H1 (cell line): ENCODE results near the gene SPATA13. TPM values are rescaled to one million over a fixed set of nuclear protein-coding genes. Genes with fewer than 3 reads are reported as not detected.

Experiments used
- CHD7 ChIP-seq: fragments of 300-600 bp; sonication (generic); IDR thresholded peaks from 2 replicates; pipeline ENCODE4 v1.7.1; 2012; ENCODE audit warnings: low read length, moderate library complexity, mild to moderate bottlenecking, inconsistent platforms; ENCODE audit not compliant: insufficient replicate concordance
- CREB1 ChIP-seq: IDR thresholded peaks from 2 replicates; pipeline ENCODE4 v1.6.1; 2012; ENCODE audit warnings: inconsistent platforms
- KDM4A ChIP-seq: IDR thresholded peaks from one replicate; pipeline ENCODE4 v1.7.1; 2012; ENCODE audit warnings: low read depth, mild to moderate bottlenecking, moderate library complexity, low read length, inconsistent platforms; ENCODE audit not compliant: severe bottlenecking
- POU5F1 ChIP-seq: IDR thresholded peaks from 2 replicates; pipeline ENCODE4 v1.6.1; 2011; ENCODE audit warnings: low read depth, mild to moderate bottlenecking, low read length, moderate library complexity
- RAD21 ChIP-seq, 2 experiments: IDR thresholded peaks in 1 of 2; conservative IDR thresholded peaks in 1 of 2; 2 replicates each; pipeline ENCODE4 v1.6.1; 2011; ENCODE audit warnings: low read depth in 2 of 2, low read length in 2 of 2, improper control_type of control experiment in 1 of 2, inconsistent platforms in 1 of 2, mild to moderate bottlenecking in 1 of 2, moderate library complexity in 1 of 2
- RNF2 ChIP-seq: fragments of 200-900, 300-1000 bp; sonication (generic); IDR thresholded peaks from 2 replicates; pipeline ENCODE4 v1.7.1; 2016; ENCODE audit warnings: borderline replicate concordance, low read depth, mild to moderate bottlenecking, antibody characterized with exemption, low read length; ENCODE audit not compliant: poor library complexity, severe bottlenecking; ENCODE audit errors: missing control alignments
- SAP30 ChIP-seq: fragments of 300-600 bp; sonication (generic); IDR thresholded peaks from 2 replicates; pipeline ENCODE4 v1.7.1; 2012; ENCODE audit warnings: low read length, moderate library complexity, mild to moderate bottlenecking, inconsistent platforms; ENCODE audit not compliant: insufficient read depth, insufficient replicate concordance
- SP2 ChIP-seq: IDR thresholded peaks from 2 replicates; pipeline ENCODE4 v1.6.1; 2012; ENCODE audit warnings: mild to moderate bottlenecking, low read length, inconsistent platforms
- SUZ12 ChIP-seq: fragments of 200-600 bp; sonication (generic); IDR thresholded peaks from 2 replicates; pipeline ENCODE4 v1.6.1; 2012; ENCODE audit warnings: mild to moderate bottlenecking, inconsistent platforms, low read length, moderate library complexity, mixed read lengths
- YY1 ChIP-seq: IDR thresholded peaks from 2 replicates; pipeline ENCODE4 v1.6.1; 2011; ENCODE audit warnings: low read depth, mild to moderate bottlenecking, low read length
- polyA plus RNA-seq, 7 experiments: library from polyadenylated mRNA; depleted of rRNA in 3 of 7; stranded (reverse) in 5 of 7; unstranded in 2 of 7; fragments of >200 nt in 5 of 7; fragments of 200-250 nt in 2 of 7; gene quantifications; 1 replicate in 5 of 7; 2 replicates in 1 of 7; 4 replicates in 1 of 7; pipeline versions ENCODE4 v1.2.1 to v1.2.3, GENCODE V29; 2011 to 2013; ENCODE audit warnings: missing spikeins in 2 of 7, mixed read lengths in 2 of 7
- total RNA-seq: library from RNA; stranded (reverse); fragmentation: NEBNext Ultra II Directional; extraction: Animal tissue kit (Norgen Biotek cat#: 25700); gene quantifications from 2 replicates; pipeline ENCODE4 v1.2.1, GENCODE V29; 2021

Gene SPATA13
- total and polyA plus RNA-seq, 2 of the 8 experiments (the other 6 are each of a cell fraction or from before 2014, with no cell fraction given): 12.6 to 30.9 TPM

GRCh38 chr13:24230428-24231072 is 70.0 kb downstream of the SPATA13 start (continued):
- TF ChIP-seq CHD7 (no peak), RNF2 (no peak), CREB1 (no peak), SP2 (no peak), YY1 (no peak), POU5F1 (no peak), SUZ12 (no peak), SAP30 (no peak), RAD21 (IDR thresholded peaks at IDR 0.05 in 1 of 2, conservative IDR thresholded peaks at IDR 0.05 in 1 of 2; ENCODE audit: low read depth in 2 of 2, low read length in 2 of 2) (no peak), KDM4A (no peak)
